SW 1271 (cell line): ENCODE data around the gene DENND1B.

Experiments used
- DNase-seq, 2 experiments: peaks; one replicate each; lab custom pipeline; 2025; lab: John Stamatoyannopoulos, UW

Gene DENND1B

DNA sequence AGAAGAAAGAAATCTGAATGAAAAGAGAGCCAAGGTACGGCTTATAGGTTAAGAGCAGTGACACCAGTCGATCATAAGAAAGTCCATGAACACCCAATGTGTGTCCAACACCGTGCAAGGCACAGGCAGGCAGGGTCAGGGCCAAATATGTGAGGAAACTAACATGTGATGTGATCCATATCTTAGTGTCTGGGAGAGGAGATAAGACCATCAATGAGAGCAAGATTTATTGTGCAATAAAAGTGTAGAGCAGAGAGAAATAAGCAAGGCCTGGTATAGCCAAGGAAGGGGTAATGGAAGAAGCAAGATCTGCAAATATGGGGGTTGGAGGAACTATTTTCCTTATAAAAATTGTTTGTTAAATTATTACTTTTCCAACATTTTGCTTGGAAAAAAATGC is 308.5 kb downstream of the DENND1B start:
- DNase-seq, result no peak

DNA sequence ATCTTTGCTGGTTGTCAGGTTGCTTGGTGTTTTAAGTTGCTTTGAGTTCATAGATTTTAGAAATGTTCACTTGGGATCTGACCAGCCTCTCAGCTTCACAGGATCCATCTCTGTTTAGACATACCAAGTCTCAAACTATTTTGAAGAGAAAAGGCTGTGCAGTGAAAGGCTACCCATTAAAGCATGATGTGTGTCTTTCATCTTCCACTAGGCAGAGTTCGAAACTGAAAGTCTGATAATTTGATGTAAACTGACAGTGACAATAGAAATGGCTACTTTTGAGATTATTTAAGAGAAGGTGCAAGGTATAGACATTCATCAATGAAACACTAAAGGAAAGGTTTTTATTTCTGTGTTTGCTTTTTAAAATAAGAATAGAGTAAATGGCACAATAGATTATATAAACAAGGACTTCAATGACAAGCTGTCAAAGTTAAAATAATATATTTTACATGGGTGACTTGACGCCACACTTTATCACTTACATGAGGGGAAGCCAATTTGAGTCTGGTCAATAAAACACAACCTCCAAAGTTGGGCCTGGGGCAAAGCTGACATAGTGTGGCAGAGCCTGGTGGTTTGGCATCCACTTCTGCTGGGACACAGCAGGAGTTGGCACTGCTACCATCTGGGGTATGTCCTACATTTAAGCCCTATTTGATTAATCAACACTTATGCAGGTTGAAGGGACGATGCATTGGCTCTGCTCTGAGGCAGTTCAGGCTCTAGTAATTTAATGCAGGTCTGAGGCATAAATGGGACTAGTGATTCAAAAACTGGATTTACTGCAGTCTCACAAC is 309.6 kb downstream of the DENND1B start:
- no peak for DNase-seq

DNA sequence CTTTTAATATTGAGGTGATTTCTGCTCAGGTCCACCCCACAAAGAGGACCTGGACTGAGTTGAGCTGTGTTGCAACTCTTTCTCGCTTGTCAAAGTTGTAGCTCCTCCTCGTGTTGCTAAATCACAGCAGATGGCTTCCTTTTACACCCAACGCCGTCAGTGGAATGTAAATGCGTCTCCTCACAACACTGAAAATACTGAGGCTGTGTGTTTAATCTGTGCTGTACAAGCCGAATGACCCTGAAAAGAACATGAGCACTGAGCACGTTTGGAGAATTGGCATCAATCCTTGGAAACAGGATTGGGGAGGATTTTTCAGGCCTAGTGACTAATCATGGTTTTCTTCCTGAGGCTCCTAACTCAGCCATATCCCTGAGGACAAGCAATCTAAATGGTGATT is 311.2 kb downstream of the DENND1B start:
- no peak for DNase-seq

DNA sequence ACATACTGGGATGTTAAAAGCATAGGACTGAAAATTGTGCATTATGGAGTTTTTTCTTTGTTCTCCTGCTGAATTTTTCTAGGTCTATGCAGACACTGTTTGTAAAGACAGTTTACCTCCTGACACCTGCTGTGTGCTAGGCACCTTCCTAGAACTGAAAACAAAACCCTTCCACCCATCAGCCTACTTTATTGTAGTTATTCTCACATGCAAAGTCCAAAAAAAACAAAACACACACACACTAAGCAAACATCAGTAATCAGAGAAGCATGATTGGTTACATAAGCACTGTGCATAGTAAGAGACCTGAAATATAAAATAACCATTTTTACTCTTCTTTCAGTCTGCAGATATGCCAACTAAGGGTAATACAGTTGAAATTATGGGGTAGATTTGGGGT is 312.1 kb downstream of the DENND1B start:
- no peak for DNase-seq

DNA sequence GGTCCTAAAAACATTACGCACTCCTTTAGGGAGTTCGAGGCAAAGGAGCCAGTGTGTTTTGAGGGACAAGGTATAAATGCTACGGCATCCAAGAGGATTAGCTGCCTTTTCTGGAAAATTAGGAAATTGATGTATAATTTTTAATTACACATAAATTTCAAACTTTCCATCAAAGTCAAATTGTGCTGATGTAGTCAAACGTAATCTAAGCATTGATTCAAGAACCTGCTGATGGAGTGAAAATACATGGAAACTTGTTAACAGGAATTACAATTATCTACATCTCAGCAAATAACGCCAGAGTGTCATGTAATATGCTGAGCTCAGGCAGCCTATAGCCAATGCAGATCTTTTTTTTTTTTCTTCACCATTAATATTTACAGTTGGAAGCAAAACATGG is 312.7 kb downstream of the DENND1B start:
- DNase-seq, result no peak
